K562 (cell line): Measurements from ENCODE around the gene NRAP. TPM values are rescaled to one million over a fixed set of nuclear protein-coding genes. Genes with fewer than 3 reads are reported as not detected.

ENCODE experiments used
- ATAC-seq: fragments of 200-7000 bp; cut with Tn5 transposase; 3 replicates; pipeline ENCODE4 v1.9.1; 2020; ENCODE audit warnings: moderate library complexity
- BruUV-seq: library from RNA; stranded (reverse); fragments of 400-500 nt; replicated peaks from 2 replicates; lab custom pipeline; 2021; lab: Mats Ljungman, UMichigan
- CTCF ChIA-PET: fragments of 300-600 bp; formaldehyde crosslinking; extraction: SDS; loops from one replicate; lab custom pipeline; 2021; ENCODE audit warnings: low intra/inter-chr PET ratio; lab: Yijun Ruan, JAX
- POLR2A ChIA-PET: fragments of 300-600, 350-650 bp; sonication (Branson Sonifier 250); formaldehyde crosslinking; extraction: SDS; loops from one replicate; lab custom pipeline; 2021; ENCODE audit warnings: antibody characterized with exemption, inconsistent platforms; lab: Yijun Ruan, JAX
- DNase-seq, 4 experiments: peaks; one replicate each; pipeline versions ENCODE4 v3.0.0 to v3.0.0-alpha.2; 2011 to 2018; ENCODE audit warnings: low spot score in 3 of 4, mixed read lengths in 3 of 4; ENCODE audit errors: extremely low read depth in 1 of 4
- FAIRE-seq: peaks from 2 replicates; lab custom pipeline; 2011; peaks lifted over from hg19 to GRCh38; lab: Jason Lieb, UNC
- H2AFZ ChIP-seq: 2 replicates; pipeline ENCODE4 v1.6.0; 2011; ENCODE audit warnings: low read depth, low read length, control low read depth, inconsistent platforms
- H3K27ac ChIP-seq: fragments of 200-600 bp; 3 replicates; pipeline ENCODE4 v1.8.0; 2011; ENCODE audit warnings: low read depth, mild to moderate bottlenecking, control low read depth, inconsistent platforms, low read length, moderate library complexity, mixed read lengths; ENCODE audit errors: extremely low read depth
- H3K27me3 ChIP-seq, 2 experiments: fragments of 300-600 bp in 1 of 2; 2 replicates in 1 of 2; 3 replicates in 1 of 2; pipeline versions ENCODE4 v1.6.0 to v1.8.0; 2011; ENCODE audit warnings: inconsistent platforms in 2 of 2, low read length in 2 of 2, mild to moderate bottlenecking in 1 of 2, mixed read lengths in 1 of 2, moderate library complexity in 1 of 2; ENCODE audit not compliant: control insufficient read depth in 2 of 2, insufficient read depth in 2 of 2
- H3K36me3 ChIP-seq: fragments of 300-600 bp; 3 replicates; pipeline ENCODE4 v1.8.0; 2011; ENCODE audit warnings: mild to moderate bottlenecking, low read length, inconsistent platforms; ENCODE audit not compliant: control insufficient read depth, insufficient read depth
- H3K4me1 ChIP-seq, 2 experiments: fragments of 200-600 bp in 1 of 2; replicated peaks in 1 of 2; 2 replicates in 1 of 2; 3 replicates in 1 of 2; pipeline versions ENCODE4 v1.5.1 to v1.8.0; 2011; ENCODE audit warnings: inconsistent platforms in 2 of 2, low read length in 2 of 2, mild to moderate bottlenecking in 1 of 2, mixed read lengths in 1 of 2, moderate library complexity in 1 of 2; ENCODE audit not compliant: control insufficient read depth in 2 of 2, insufficient read depth in 2 of 2
- H3K4me2 ChIP-seq: 2 replicates; pipeline ENCODE4 v1.6.1; 2011; ENCODE audit warnings: low read length, control low read depth, inconsistent platforms, mixed read lengths; ENCODE audit not compliant: insufficient read depth
- H3K4me3 ChIP-seq: fragments of 200-600 bp; sonication (generic), shearing (Covaris generic); 2 replicates; pipeline ENCODE4 v1.5.1; 2016; ENCODE audit warnings: control low read depth, inconsistent platforms
- H3K79me2 ChIP-seq: fragments of 200-600 bp; 3 replicates; pipeline ENCODE4 v1.8.0; 2011; ENCODE audit warnings: low read length, inconsistent platforms; ENCODE audit not compliant: control insufficient read depth, insufficient read depth
- H3K9ac ChIP-seq, 2 experiments: 2 replicates each; pipeline versions ENCODE4 v1.6.0 to v1.6.1; 2011; ENCODE audit warnings: low read depth in 2 of 2, low read length in 2 of 2, control low read depth in 1 of 2, inconsistent platforms in 1 of 2, mild to moderate bottlenecking in 1 of 2, mixed read lengths in 1 of 2; ENCODE audit not compliant: insufficient read depth in 1 of 2
- H3K9me1 ChIP-seq: one replicate; pipeline ENCODE4 v1.6.0; 2011; ENCODE audit warnings: inconsistent platforms, mild to moderate bottlenecking, low read length, moderate library complexity; ENCODE audit not compliant: control insufficient read depth, insufficient read depth
- H3K9me3 ChIP-seq: replicated peaks from 2 replicates; pipeline ENCODE4 v1.5.1; 2011; ENCODE audit warnings: low read depth, low read length, inconsistent platforms; ENCODE audit not compliant: control insufficient read depth, insufficient read depth
- H4K20me1 ChIP-seq: replicated peaks from 2 replicates; pipeline ENCODE4 v1.6.1; 2011; ENCODE audit warnings: low read length, inconsistent platforms, mixed read lengths; ENCODE audit not compliant: control insufficient read depth, insufficient read depth
- FOXO4 ChIP-seq: fragments of 450-650 bp; formaldehyde crosslinking; IDR thresholded peaks from 2 replicates; pipeline ENCODE4 v1.4.0; 2020; ENCODE audit warnings: mild to moderate bottlenecking, moderate library complexity
- FUS ChIP-seq: fragments of 200-400 bp; formaldehyde crosslinking; optimal IDR thresholded peaks from 2 replicates; pipeline ENCODE3; 2017; ENCODE audit warnings: low read depth, low read length
- GABPA ChIP-seq: fragments of 200-800 bp; sonication (Bioruptor generic); conservative IDR thresholded peaks from 2 replicates; pipeline ENCODE4 v1.6.1; 2016; ENCODE audit warnings: low read depth, missing genetic modification characterization, missing compliant biosample characterization
- IRF1 ChIP-seq: sonication (generic); formaldehyde crosslinking; IDR thresholded peaks from 2 replicates; pipeline ENCODE4 v1.8.0; 2022; ENCODE audit warnings: missing genetic modification reagents, mild to moderate bottlenecking, borderline replicate concordance
- KAT2B ChIP-seq: IDR thresholded peaks from one replicate; pipeline ENCODE4 v1.6.1; 2012; ENCODE audit warnings: low read depth, mild to moderate bottlenecking, control low read depth, inconsistent platforms, low read length, moderate library complexity
- NFE2 ChIP-seq: IDR thresholded peaks from 2 replicates; pipeline ENCODE4 v1.6.1; 2014; ENCODE audit warnings: antibody characterized with exemption, low read depth
- PTRF ChIP-seq: fragments of 450-650 bp; IDR thresholded peaks from 2 replicates; pipeline ENCODE4 v1.6.1; 2016; ENCODE audit warnings: mild to moderate bottlenecking, missing genetic modification characterization, missing compliant biosample characterization
- SPI1 ChIP-seq: IDR thresholded peaks from 2 replicates; pipeline ENCODE4 v1.6.1; 2011; ENCODE audit warnings: low read depth, low read length, control low read depth, borderline replicate concordance
- TCF15 ChIP-seq: fragments of 250-450 bp; sonication (Bioruptor Pico); IDR thresholded peaks from 2 replicates; pipeline ENCODE4 v1.8.0; 2022; ENCODE audit warnings: moderate library complexity, mild to moderate bottlenecking, inconsistent platforms
- ZBTB8A ChIP-seq: fragments of 450-650 bp; IDR thresholded peaks from 2 replicates; pipeline ENCODE4 v1.6.1; 2018; ENCODE audit warnings: mild to moderate bottlenecking, moderate library complexity; ENCODE audit not compliant: partially characterized antibody
- ZNF121 ChIP-seq: sonication (generic); formaldehyde crosslinking; conservative IDR thresholded peaks from 2 replicates; pipeline ENCODE4 v1.8.0; 2022; ENCODE audit warnings: missing genetic modification reagents
- ZNF408 ChIP-seq: fragments of 250-450 bp; sonication (Bioruptor Pico); IDR thresholded peaks from 2 replicates; pipeline ENCODE4 v1.4.0; 2020; ENCODE audit warnings: low read depth, mild to moderate bottlenecking, moderate library complexity
- ZSCAN32 ChIP-seq: fragments of 450-650 bp; formaldehyde crosslinking; IDR thresholded peaks from 2 replicates; pipeline ENCODE4 v1.4.0; 2020; ENCODE audit warnings: mild to moderate bottlenecking, moderate library complexity
- WGBS: fragments of 100-300 bp; shearing (Covaris generic); methylation state at CpG from one replicate; pipeline ENCODE4 v1.1.6; 2016; ENCODE audit warnings: low coverage, mixed read lengths; ENCODE audit not compliant: insufficient coverage; ENCODE audit errors: missing lambda C conversion rate; 5-methylcytosine and 5-hydroxymethylcytosine counted together
- in situ Hi-C: fragments of 300-500 bp; cut with MboI; formaldehyde crosslinking; loops from 4 replicates; pipeline ENCODE4 v1.15.0; 2018; ENCODE audit warnings: inconsistent platforms, mixed read lengths
- intact Hi-C: fragments of 100-400 bp; cut with micrococcal nuclease; formaldehyde crosslinking; loops from 2 replicates; pipeline ENCODE4 v1.14.2; 2022
- polyA plus RNA-seq, 8 experiments: library from polyadenylated mRNA; depleted of rRNA in 4 of 8; stranded (reverse) in 5 of 8; unstranded in 3 of 8; fragments of >200 nt; fragmentation: Nextera tagmentation in 2 of 8; fragmentation: Illumina TruSeq in 1 of 8; extraction: Ambion mirVana in 2 of 8; extraction: Trizol in 1 of 8; gene quantifications; 2 replicates each; pipeline versions ENCODE4 v1.2.1 to v1.2.3, GENCODE V29; 2011 to 2014; ENCODE audit warnings: inconsistent platforms in 1 of 8, missing spikeins in 1 of 8
- total RNA-seq, 7 experiments: library from RNA; depleted of rRNA in 6 of 7; stranded (reverse); fragments of >200 nt in 6 of 7; fragmentation: Illumina TruSeq in 2 of 7; extraction: Trizol in 2 of 7; gene quantifications; 2 replicates each; pipeline versions ENCODE4 v1.2.1 to v1.2.3, GENCODE V29; 2011 to 2021; ENCODE audit warnings: low replicate concordance in 1 of 7

The NRAP gene
- total and polyA plus RNA-seq, 9 of the 15 experiments (the other 6 are each of a cell fraction or from before 2014, with no cell fraction given) = not detected

- TF ChIP-seq ZBTB8A (no peak), IRF1 (no peak), FOXO4 (no peak), GABPA (tag) (no peak), PTRF (tag) (no peak)
Observed at GRCh38 chr10:113555245-113555644, 108.6 kb downstream of the NRAP start (continued).

- Histone ChIP-seq H3K27me3 (no peaks in the 10 kb centered on the region), H3K9me3 (no peaks in the 10 kb centered on the region), H3K79me2 (no peaks in the 10 kb centered on the region), H4K20me1 (no peaks in the 10 kb centered on the region), H3K27ac (no peak overlapping the region), H3K4me1 (peaks cover 0 to 13% of the 10 kb centered on the region in 2 experiments; a peak in 3 of 5 replicates), H3K4me2 (no peak overlapping the region), H3K4me3 (no peak overlapping the region), H3K36me3 (no peaks in the 10 kb centered on the region), H2AFZ (no peak overlapping the region), H3K9ac (no peak overlapping the region), H3K9me1 (no peaks in the 10 kb centered on the region)
- in situ Hi-C loops (no loop called here), intact Hi-C loops (no loop called here)
- no peak for TF ChIP-seq ZNF408 (CRISPR knock-in tag)
- TF ChIP-seq ZSCAN32 (CRISPR knock-in tag) = no peak
- TF ChIP-seq KAT2B = no peak
- no peak for TF ChIP-seq ZNF121
- no peak for TF ChIP-seq TCF15 (CRISPR knock-in tag)
- TF ChIP-seq NFE2 = no peak
- no peak for TF ChIP-seq SPI1
- no peak for TF ChIP-seq FUS
- ChIA-PET CTCF (no interaction called here), POLR2A (interaction anchor here (0.5 kb wide), 1 partner anchor 485 kb away, joined by 3 read pairs; no protein-coding TSS in a partner anchor)
- WGBS = 60% methylated on average over 4 of the region's 5 CpGs
- ATAC-seq = no peak
- DNase-seq = no peak
- FAIRE-seq = no peak
- no TSS peak for BruUV-seq
Observed at GRCh38 chr10:113554214-113554613, 109.6 kb downstream of the NRAP start.
